Retinal pigment epithelial cell (primary cell): ENCODE measurements around the gene MRPL57.

Source experiments
- DNase-seq: peaks from one replicate; pipeline ENCODE4 v3.0.0-alpha.2; 2010; ENCODE audit warnings: low read depth
- H3K4me3 ChIP-seq: 2 replicates; pipeline ENCODE4 v1.5.1; 2011; ENCODE audit warnings: mild to moderate bottlenecking, low read length, control low read depth, moderate library complexity
- CTCF ChIP-seq: conservative IDR thresholded peaks from 2 replicates; pipeline ENCODE4 v1.5.1; 2011; ENCODE audit warnings: low read depth, low read length, control low read depth, inconsistent platforms

Gene MRPL57

GRCh38 chr13:21221268-21221667 is 44.8 kb downstream of the MRPL57 start:
- H3K4me3 ChIP-seq: no peak overlapping the region
- no peak for DNase-seq
- no peak for TF ChIP-seq CTCF

GRCh38 chr13:21225082-21225481 is 48.6 kb downstream of the MRPL57 start:
- no peak for TF ChIP-seq CTCF
- DNase-seq: no peak
- no peak overlapping the region for H3K4me3 ChIP-seq

- no peak for TF ChIP-seq CTCF
- no peak for DNase-seq
Measured at GRCh38 chr13:21225841-21226581, 49.6 kb downstream of the MRPL57 start.

GRCh38 chr13:21227917-21228316 is 51.5 kb downstream of the MRPL57 start:
- TF ChIP-seq CTCF: no peak
- no peak overlapping the region for H3K4me3 ChIP-seq
- DNase-seq: no peak

More at GRCh38 chr13:21225841-21226581, 49.6 kb downstream of the MRPL57 start:
- H3K4me3 ChIP-seq: no peak overlapping the region
